ENCODE results near the gene GFOD1.

The GFOD1 gene

GRCh38 chr6:13420269-13420668 is 67.1 kb downstream of the GFOD1 start:
- no peak for DNase-seq (ENCODE audit: low spot score)
- TF ChIP-seq, protein P1, sequence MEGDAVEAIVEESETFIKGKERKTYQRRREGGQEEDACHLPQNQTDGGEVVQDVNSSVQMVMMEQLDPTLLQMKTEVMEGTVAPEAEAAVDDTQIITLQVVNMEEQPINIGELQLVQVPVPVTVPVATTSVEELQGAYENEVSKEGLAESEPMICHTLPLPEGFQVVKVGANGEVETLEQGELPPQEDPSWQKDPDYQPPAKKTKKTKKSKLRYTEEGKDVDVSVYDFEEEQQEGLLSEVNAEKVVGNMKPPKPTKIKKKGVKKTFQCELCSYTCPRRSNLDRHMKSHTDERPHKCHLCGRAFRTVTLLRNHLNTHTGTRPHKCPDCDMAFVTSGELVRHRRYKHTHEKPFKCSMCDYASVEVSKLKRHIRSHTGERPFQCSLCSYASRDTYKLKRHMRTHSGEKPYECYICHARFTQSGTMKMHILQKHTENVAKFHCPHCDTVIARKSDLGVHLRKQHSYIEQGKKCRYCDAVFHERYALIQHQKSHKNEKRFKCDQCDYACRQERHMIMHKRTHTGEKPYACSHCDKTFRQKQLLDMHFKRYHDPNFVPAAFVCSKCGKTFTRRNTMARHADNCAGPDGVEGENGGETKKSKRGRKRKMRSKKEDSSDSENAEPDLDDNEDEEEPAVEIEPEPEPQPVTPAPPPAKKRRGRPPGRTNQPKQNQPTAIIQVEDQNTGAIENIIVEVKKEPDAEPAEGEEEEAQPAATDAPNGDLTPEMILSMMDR (IDR thresholded peaks at IDR 0.05; ENCODE audit: borderline replicate concordance, control extremely low read depth, extremely low read depth, insufficient read depth, missing control alignments), result no peak
- in situ Hi-C loops (cut with MboI; ENCODE audit: low sequenced_read_pairs, unreplicated experiment), result no loop called here

DNA sequence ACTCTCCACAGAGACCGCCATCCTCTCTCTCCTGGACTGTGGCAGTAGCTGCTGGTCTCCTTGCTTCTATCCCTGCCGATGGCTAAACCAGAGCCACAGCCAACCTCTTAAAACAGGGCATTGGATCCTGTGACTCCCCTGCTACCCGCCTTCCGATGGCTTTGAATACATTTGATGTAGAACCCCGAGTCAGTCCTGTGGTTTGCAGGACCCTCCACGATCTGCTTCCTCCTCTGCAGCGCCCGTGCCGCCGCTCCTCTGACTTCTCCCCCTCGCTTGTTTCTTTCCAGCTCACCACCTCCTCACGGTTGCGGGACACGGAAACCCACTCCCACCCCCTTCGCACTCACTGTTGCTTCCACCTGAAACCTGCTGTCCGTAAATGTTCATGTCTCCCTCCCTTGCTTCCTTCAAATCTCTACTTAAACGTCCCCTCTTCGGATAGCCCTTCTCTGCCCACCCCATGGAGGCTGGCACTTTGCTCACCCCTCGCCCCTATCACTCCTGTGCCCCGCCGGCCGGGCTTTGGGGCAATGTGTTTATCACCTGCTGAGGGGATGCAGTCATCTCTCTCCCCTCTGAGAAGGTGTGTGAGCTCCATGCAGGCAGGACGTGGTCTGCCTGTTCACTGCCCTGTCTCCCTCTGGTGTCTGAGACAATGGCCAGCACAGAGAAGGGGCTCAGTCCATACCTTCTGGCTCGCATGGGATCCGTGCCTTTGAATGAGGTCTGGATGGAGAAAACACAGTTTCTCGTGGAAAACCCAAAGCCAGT is 67.8 kb downstream of the GFOD1 start:
- in situ Hi-C loops (cut with MboI; ENCODE audit: low sequenced_read_pairs, unreplicated experiment), result no loop called here
- no peak for DNase-seq (ENCODE audit: low spot score)
- TF ChIP-seq, protein P1 (IDR thresholded peaks at IDR 0.05; ENCODE audit: borderline replicate concordance, control extremely low read depth, extremely low read depth, insufficient read depth, missing control alignments), result no peak

- in situ Hi-C loops (cut with MboI; ENCODE audit: low sequenced_read_pairs, unreplicated experiment), result no loop called here
- no peak for DNase-seq (ENCODE audit: low spot score)
- TF ChIP-seq, protein P1 (IDR thresholded peaks at IDR 0.05; ENCODE audit: borderline replicate concordance, control extremely low read depth, extremely low read depth, insufficient read depth, missing control alignments), result no peak
These were observed 68.6 kb downstream of the GFOD1 start for GRCh38 chr6:13418844-13419243.

DNA sequence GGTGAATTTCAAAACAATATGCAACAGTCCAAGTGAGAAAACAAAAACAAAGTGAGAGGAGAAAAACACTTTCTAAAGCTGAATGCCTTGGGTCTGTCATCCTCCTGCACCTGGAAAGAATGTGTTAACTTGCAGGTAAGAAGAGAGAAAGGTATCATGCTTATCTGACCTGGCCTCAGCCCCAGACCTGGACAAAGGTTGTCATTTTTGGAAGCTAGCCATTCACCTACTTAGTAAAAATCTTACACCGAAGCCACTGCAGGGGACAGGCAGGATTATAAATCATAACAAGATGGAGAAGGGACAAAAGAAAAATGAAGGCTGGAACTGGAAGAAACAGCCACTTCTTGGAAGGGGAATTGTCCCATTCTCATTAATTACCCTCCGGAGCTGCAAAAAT is 69.4 kb downstream of the GFOD1 start:
- in situ Hi-C loops (cut with MboI; ENCODE audit: low sequenced_read_pairs, unreplicated experiment), result no loop called here
- DNase-seq (ENCODE audit: low spot score), result no peak
- TF ChIP-seq, protein P1 (IDR thresholded peaks at IDR 0.05; ENCODE audit: borderline replicate concordance, control extremely low read depth, extremely low read depth, insufficient read depth, missing control alignments), result no peak

DNA sequence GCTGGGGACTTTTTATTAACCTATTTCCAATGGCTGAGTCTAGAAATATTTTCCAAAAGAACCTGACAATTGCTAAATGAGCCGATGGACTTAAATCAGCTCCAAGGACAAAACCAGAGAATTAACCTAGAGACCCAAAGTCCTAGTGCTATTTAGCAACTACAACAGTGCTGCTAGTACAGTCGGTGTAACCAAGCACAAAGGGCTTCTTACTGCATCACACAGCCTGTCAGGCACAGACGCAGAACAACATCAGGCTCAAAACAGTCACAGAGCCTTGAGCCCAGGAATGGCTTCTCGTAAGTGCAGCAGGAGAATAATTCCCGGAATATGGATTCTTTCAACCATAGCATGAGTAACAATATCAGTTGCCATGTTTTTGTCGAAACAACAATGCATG is 70.0 kb downstream of the GFOD1 start:
- in situ Hi-C loops (cut with MboI; ENCODE audit: low sequenced_read_pairs, unreplicated experiment), result no loop called here
- TF ChIP-seq, protein P1 (IDR thresholded peaks at IDR 0.05; ENCODE audit: borderline replicate concordance, control extremely low read depth, extremely low read depth, insufficient read depth, missing control alignments), result no peak
- DNase-seq (ENCODE audit: low spot score), result no peak

- DNase-seq (ENCODE audit: low spot score), result no peak
- in situ Hi-C loops (cut with MboI; ENCODE audit: low sequenced_read_pairs, unreplicated experiment), result no loop called here
- TF ChIP-seq, protein P1 (IDR thresholded peaks at IDR 0.05; ENCODE audit: borderline replicate concordance, control extremely low read depth, extremely low read depth, insufficient read depth, missing control alignments), result no peak
These were observed 72.1 kb downstream of the GFOD1 start for GRCh38 chr6:13415283-13415682.
